IPS-18a (cell line): Measurements from ENCODE around the gene APBA2.

Experiments
- H3K27ac ChIP-seq: one replicate; pipeline ENCODE4 v1.5.1; 2013; ENCODE audit warnings: low read length
- H3K27me3 ChIP-seq: one replicate; pipeline ENCODE4 v1.6.1; 2013; ENCODE audit warnings: mild to moderate bottlenecking, low read length; ENCODE audit not compliant: control insufficient read depth, insufficient read depth
- H3K36me3 ChIP-seq: one replicate; pipeline ENCODE4 v1.6.1; 2013; ENCODE audit warnings: low read depth, low read length; ENCODE audit not compliant: control insufficient read depth
- H3K4me1 ChIP-seq: one replicate; pipeline ENCODE4 v1.6.1; 2013; ENCODE audit warnings: low read depth, low read length; ENCODE audit not compliant: control insufficient read depth
- H3K4me3 ChIP-seq: one replicate; pipeline ENCODE4 v1.5.1; 2013; ENCODE audit warnings: low read length
- H3K9ac ChIP-seq: one replicate; pipeline ENCODE4 v1.6.1; 2013; ENCODE audit warnings: mild to moderate bottlenecking, low read length, moderate library complexity
- H3K9me3 ChIP-seq: one replicate; pipeline ENCODE4 v1.6.1; 2013; ENCODE audit warnings: low read depth, low read length; ENCODE audit not compliant: control insufficient read depth

APBA2 gene

DNA sequence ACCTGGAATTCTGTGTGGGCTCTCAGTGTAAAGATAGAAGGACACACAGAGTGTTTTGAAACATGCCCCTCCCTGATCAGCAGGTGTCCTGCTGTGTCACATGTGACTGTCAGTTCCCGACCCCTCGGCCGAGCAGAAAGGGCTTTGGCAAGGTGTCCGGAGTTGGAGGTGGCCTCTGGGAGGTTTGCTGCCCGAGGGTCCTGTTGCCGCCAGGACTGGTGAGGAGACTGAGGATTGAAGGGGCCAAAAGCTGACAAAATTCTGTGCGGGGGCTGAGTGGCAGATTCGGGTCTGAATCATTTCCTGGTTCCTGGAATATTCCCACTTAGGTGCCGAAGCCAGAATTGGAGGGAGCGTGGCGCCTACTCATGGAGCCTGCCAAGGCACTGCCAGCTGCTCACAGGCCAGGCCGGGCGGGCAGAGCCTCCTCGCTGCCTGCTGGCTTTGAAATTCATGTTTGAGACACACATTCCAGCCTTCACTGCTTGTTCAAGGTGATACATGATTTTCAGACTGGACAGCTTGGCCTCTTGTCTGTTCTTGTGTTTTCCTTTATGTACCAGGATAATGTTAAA, 83.8 kb downstream of the APBA2 start:
- Histone ChIP-seq H3K27me3 (no peaks in the 10 kb centered on the region), H3K4me3 (no peak overlapping the region), H3K9me3 (no peaks in the 10 kb centered on the region), H3K27ac (no peak overlapping the region), H3K36me3 (no peaks in the 10 kb centered on the region), H3K4me1 (no peaks in the 10 kb centered on the region), H3K9ac (no peak overlapping the region)

DNA sequence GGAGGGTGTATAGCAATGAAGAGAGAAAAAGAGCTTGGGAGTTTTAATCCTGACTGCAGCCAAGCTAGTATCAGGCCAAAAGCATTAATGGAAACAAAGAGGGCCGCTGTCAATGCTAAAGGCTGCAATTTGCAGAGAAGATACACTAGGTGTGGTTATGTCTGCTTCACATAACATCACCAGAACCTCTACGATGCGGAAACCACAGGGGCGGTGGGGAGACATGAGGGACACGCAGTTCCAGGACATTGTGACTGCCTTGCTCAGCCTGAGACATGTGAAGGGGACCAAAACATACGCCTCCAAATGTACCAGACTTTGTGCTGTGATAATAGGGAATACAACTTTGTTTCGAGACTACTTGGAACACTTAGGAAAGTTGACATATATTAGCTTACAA, 88.4 kb downstream of the APBA2 start:
- no peak overlapping the region for H3K4me3 ChIP-seq
- H3K9ac ChIP-seq: no peak overlapping the region
- H3K36me3 ChIP-seq: no peaks in the 10 kb centered on the region
- H3K4me1 ChIP-seq: no peaks in the 10 kb centered on the region
- H3K9me3 ChIP-seq: no peaks in the 10 kb centered on the region
- H3K27me3 ChIP-seq: no peaks in the 10 kb centered on the region
- no peak overlapping the region for H3K27ac ChIP-seq

DNA sequence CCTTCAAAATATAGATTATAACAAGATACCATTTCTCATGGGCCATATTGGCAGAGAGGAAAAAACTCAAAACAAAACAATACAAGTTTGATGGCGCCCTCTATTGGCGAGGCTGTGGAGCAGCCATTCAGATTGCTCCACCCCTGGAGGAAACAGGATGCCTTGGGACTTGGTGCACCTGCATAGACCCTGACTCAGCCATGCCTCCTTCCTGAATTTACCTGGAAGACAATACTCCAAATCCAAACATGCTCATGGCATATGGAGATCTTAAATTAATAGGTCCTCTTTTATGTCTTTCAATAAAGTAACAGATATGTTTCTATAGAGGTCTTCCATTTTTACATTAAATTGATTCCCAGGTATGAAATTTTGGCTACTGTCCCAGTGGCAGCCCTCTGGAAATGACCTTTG, 90.0 kb downstream of the APBA2 start:
- Histone ChIP-seq H3K9me3 (no peaks in the 10 kb centered on the region), H3K9ac (no peak overlapping the region), H3K4me3 (no peak overlapping the region), H3K27me3 (no peaks in the 10 kb centered on the region), H3K4me1 (no peaks in the 10 kb centered on the region), H3K27ac (no peak overlapping the region), H3K36me3 (no peaks in the 10 kb centered on the region)

DNA sequence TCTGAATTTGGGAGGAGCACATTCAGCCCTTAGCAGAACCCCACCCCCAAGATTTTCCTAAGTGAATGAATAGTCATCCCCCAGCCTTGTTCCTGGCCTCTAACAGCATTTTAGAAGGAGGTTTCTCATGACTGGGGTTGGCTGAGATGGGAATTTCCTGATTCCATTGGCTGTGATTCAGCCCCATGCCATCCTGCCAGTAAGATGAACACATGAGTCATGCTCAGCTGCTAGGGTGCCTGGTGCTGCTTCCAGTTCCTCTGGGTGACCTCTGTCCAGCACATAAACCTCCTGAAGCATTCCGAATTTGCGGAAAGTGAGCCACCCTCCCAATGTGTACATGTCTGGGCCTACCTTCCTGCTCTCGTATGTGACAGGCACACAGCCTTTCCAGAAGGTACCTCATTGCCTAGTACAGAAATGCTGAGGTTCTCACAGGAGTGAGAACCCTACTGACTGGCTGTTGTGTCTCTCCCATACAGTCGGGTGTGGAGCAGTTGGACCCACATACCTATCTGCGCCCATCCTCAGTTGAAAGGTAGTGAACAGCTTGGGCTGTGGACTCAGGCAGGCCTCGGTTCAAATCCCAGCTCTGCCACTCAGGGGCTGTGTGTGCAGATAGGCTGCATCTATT, 91.7 kb downstream of the APBA2 start:
- Histone ChIP-seq H3K9me3 (no peaks in the 10 kb centered on the region), H3K27ac (no peak overlapping the region), H3K36me3 (no peaks in the 10 kb centered on the region), H3K9ac (no peak overlapping the region), H3K27me3 (no peaks in the 10 kb centered on the region), H3K4me3 (no peak overlapping the region), H3K4me1 (no peaks in the 10 kb centered on the region)

DNA sequence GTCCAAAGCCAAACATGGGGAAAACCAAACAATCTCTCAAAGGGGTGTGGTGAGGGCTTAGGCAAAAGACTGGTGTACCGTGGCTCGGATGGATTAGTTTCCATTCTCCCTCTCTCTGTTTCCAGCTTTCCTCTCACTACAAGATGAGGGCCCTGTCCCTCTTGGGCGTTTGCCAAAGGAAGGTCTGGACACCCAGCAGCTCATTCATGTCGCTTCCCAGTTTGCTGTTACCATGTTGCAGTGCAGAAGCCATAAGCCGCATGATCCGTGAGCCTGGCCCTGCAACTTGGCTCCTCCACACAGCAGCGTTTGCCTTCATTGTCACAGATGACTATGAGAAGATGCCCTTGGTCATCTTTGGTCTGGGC, 92.2 kb downstream of the APBA2 start:
- Histone ChIP-seq H3K4me3 (no peak overlapping the region), H3K9ac (no peak overlapping the region), H3K27ac (no peak overlapping the region), H3K27me3 (no peaks in the 10 kb centered on the region), H3K36me3 (no peaks in the 10 kb centered on the region), H3K4me1 (no peaks in the 10 kb centered on the region), H3K9me3 (no peaks in the 10 kb centered on the region)

DNA sequence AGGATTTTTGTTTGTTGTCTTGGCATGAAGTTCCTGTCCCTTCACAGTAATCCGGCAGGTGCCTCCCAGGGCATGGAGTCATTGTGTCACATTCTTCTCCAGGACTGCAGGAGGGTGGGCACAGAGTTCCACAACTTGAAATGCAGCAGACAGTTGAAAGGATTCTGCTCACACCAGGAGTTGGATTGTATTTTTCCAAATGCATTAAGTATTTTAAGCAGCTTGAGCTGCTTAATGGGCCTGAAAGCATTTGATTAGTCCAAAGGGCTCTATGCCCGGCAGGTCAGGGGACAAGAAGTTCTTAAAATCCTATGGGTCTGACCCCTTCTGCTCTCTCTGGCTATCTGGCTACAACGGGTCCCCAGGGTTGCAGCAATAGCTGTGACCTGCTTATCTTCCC, 92.9 kb downstream of the APBA2 start:
- H3K4me1 ChIP-seq: no peaks in the 10 kb centered on the region
- H3K9ac ChIP-seq: no peak overlapping the region
- H3K36me3 ChIP-seq: no peaks in the 10 kb centered on the region
- no peaks in the 10 kb centered on the region for H3K27me3 ChIP-seq
- no peaks in the 10 kb centered on the region for H3K9me3 ChIP-seq
- H3K4me3 ChIP-seq: no peak overlapping the region
- no peak overlapping the region for H3K27ac ChIP-seq

DNA sequence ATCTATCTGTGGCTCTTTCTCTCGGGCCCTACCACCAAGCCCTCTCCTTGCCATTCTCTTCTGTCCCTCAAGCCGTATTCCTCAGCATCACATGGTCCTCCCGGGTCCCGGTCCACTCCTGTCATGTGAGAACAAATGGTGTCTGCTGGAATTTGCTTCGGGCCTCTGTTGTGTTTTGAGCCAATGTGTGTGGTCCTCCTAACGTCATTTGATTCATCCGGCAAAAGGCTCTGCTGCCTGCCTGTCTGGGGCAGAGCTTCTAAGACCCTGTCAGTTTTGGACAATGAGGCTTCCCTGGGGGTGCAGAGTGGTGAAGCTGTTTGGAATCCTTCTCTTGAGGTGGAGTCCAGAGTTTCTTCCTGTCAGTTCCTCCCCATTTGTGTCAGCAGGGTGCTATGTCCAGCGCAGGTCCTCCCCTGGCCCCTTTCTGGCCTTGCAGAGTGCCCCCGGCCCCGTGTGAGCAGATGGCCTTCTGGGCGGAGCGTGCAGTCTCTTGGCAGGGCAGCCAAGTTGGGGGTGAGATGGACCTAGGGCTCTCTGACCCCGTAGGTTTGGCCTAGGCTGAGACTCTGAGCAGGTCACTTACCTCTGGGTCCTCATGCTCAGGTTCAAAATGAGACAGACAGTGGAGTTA, 93.6 kb downstream of the APBA2 start:
- no peak overlapping the region for H3K4me3 ChIP-seq
- H3K9me3 ChIP-seq: no peaks in the 10 kb centered on the region
- no peaks in the 10 kb centered on the region for H3K36me3 ChIP-seq
- H3K27ac ChIP-seq: no peak overlapping the region
- H3K27me3 ChIP-seq: no peaks in the 10 kb centered on the region
- H3K9ac ChIP-seq: no peak overlapping the region
- no peaks in the 10 kb centered on the region for H3K4me1 ChIP-seq

DNA sequence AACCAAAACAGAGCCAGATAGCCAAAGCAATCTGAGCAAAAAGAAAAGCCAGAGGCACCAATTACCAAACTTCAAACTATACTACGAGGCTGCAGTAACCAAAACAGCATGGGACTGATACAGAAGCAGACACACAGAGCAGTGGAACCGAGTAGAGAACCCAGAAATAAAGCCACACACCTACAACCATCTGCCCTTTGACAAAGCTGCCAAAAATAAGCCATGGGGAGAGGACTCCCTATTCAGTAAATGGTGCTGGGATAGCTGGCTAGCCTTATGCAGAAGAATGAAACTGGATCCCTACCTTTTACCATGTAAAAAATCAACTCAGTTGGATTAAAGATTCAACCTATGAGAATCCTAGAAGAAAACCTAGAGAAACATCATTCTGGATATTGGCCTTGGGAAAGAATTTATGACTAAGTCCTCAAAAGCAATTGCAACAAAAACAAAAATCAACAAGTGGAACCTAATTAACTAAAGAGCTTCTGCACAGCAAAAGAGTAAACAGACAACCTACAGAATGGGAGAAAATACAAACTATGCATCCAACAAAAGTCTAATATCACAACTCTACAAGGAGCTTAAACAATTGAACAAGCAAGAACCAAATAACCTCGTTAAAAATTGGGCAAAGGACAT, 95.1 kb downstream of the APBA2 start:
- H3K9ac ChIP-seq: no peak overlapping the region
- H3K36me3 ChIP-seq: no peaks in the 10 kb centered on the region

DNA sequence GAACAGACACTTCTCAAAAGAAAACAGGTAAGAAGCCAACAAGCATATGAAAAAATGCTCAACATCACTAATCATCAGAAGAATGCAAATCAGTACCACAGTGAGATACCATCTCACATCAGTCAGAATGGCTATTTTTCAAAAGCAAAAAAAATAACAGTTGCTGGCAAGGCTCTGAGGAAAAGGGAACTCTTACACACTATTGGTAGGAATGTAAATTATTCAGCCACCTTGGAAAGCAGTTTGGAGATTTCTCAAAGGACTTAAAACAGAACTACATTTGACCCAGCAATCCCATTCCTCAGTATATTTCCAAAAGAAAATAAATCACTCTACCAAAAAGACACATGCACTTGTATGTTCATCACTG, 95.6 kb downstream of the APBA2 start:
- Histone ChIP-seq H3K4me3 (no peak overlapping the region), H3K36me3 (no peaks in the 10 kb centered on the region), H3K4me1 (peaks cover 3% of the 10 kb centered on the region), H3K27me3 (no peaks in the 10 kb centered on the region), H3K27ac (no peak overlapping the region), H3K9me3 (no peaks in the 10 kb centered on the region), H3K9ac (no peak overlapping the region)

More for the DNA sequence above, 95.1 kb downstream of the APBA2 start:
- no peak overlapping the region for H3K27ac ChIP-seq
- no peaks in the 10 kb centered on the region for H3K9me3 ChIP-seq
- H3K27me3 ChIP-seq: no peaks in the 10 kb centered on the region
- H3K4me1 ChIP-seq: peaks cover 3% of the 10 kb centered on the region
- H3K4me3 ChIP-seq: no peak overlapping the region

DNA sequence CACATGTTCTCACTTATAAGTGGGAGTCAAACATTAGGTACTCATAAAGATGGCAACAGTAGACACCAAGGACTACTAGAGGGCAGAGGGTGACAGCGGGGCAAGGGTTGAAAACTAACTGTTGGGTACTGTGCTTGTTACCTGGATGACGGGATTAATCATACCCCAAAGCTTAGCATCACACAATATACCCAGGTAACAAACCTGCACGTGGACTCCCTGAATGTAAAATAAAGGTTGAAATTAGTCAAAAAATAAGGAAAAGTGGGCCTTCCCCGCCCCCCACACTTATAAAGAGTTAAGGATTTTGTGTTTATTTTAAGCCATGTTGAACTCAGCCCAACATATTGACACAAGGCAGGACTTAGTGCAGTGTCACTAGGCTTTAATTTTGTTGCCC, 96.1 kb downstream of the APBA2 start:
- Histone ChIP-seq H3K4me1 (peaks cover 3% of the 10 kb centered on the region), H3K9ac (no peak overlapping the region), H3K27ac (no peak overlapping the region), H3K27me3 (no peaks in the 10 kb centered on the region), H3K4me3 (no peak overlapping the region), H3K36me3 (no peaks in the 10 kb centered on the region), H3K9me3 (no peaks in the 10 kb centered on the region)

DNA sequence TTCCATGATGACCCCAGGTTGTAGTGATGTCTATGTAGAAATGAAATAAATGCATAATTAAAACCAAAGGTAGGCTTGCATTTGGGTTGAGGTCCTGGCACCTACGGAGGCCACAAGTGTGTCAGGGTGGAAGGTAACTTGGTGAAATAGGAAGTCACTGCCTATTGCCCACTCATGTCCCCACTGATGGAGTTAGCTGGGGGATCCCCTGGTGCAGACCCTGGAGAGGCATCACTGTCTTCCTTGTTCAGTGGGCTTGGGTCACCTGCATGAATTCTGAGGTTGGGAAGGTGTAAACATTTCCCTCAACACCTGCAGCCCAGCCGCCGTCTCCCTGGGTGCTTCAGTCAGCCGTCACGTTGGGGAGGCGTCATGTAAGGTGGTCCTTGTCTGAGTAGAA, 97.1 kb downstream of the APBA2 start:
- no peaks in the 10 kb centered on the region for H3K9me3 ChIP-seq
- peaks cover 3% of the 10 kb centered on the region for H3K4me1 ChIP-seq
- H3K27me3 ChIP-seq: no peaks in the 10 kb centered on the region
- H3K9ac ChIP-seq: no peak overlapping the region
- H3K27ac ChIP-seq: no peak overlapping the region
- no peaks in the 10 kb centered on the region for H3K36me3 ChIP-seq
- no peak overlapping the region for H3K4me3 ChIP-seq
